ENCODE measurements around the gene CNOT6L. TPM values are rescaled to one million over a fixed set of nuclear protein-coding genes. Genes with fewer than 3 reads are reported as not detected.

CNOT6L gene
- total and polyA plus RNA-seq, 2 of the 13 experiments (the other 11 are each of a cell fraction or from before 2014, with no cell fraction given) = 7.9 to 13.5 TPM

- H3K79me2 ChIP-seq (ENCODE audit: insufficient read depth, low read length) = peaks cover 89% of the 10 kb centered on the region
- TF ChIP-seq ZNF460 (CRISPR knock-in tag; IDR thresholded peaks at IDR 0.05; ENCODE audit: borderline replicate concordance) (no peak), KLF11 (CRISPR knock-in tag; IDR thresholded peaks at IDR 0.05) (no peak), EEA1 (CRISPR knock-in tag; IDR thresholded peaks at IDR 0.05; ENCODE audit: borderline replicate concordance) (no peak), NRL (CRISPR knock-in tag; IDR thresholded peaks at IDR 0.05; ENCODE audit: borderline replicate concordance) (no peak), ZNF431 (CRISPR knock-in tag; IDR thresholded peaks at IDR 0.05; ENCODE audit: borderline replicate concordance, low read depth) (no peak), PHF8 (CRISPR knock-in tag; IDR thresholded peaks at IDR 0.05) (no peak), ZXDC (CRISPR knock-in tag; IDR thresholded peaks at IDR 0.05) (no peak), ARID2 (CRISPR knock-in tag; IDR thresholded peaks at IDR 0.05; ENCODE audit: borderline replicate concordance) (no peak), ZFP41 (CRISPR knock-in tag; IDR thresholded peaks at IDR 0.05; ENCODE audit: borderline replicate concordance) (no peak), ZNF382 (CRISPR knock-in tag; IDR thresholded peaks at IDR 0.05; ENCODE audit: borderline replicate concordance) (no peak)
- no peak for FAIRE-seq
- BruUV-seq (replicated peaks) = no TSS peak
- no peak overlapping the region for H2AFZ ChIP-seq (ENCODE audit: low read length)
- ChIA-PET POLR2A (no interaction called here), CTCF (ENCODE audit: low intra/inter-chr PET ratio, low total read pairs) (no interaction called here)
- no peak for DNase-seq (ENCODE audit: low spot score)
- no peak overlapping the region for H3K27ac ChIP-seq (ENCODE audit: extremely low read length, insufficient read depth, low read length)
- no peak overlapping the region for H3K4me3 ChIP-seq (replicated peaks in 1 of 3; ENCODE audit: insufficient read depth in 1 of 3, low read depth in 2 of 3, low read length in 3 of 3)
- no peaks in the 10 kb centered on the region for H3K36me3 ChIP-seq (replicated peaks in 1 of 2; ENCODE audit: control insufficient read depth in 1 of 2, insufficient read depth in 2 of 2, low read length in 2 of 2)
- intact Hi-C loops (cut with micrococcal nuclease; ENCODE audit: unreplicated experiment) = no loop called here
- peaks cover 19% of the 10 kb centered on the region for H4K20me1 ChIP-seq (ENCODE audit: insufficient read depth, low read length)
- in situ Hi-C loops (cut with HindIII; ENCODE audit: extremely low pct_ligation_motif_present, low pct_unique_long_range_greater_than_20kb) = no loop called here
- ATAC-seq = no peak
- H3K4me1 ChIP-seq (ENCODE audit: insufficient read depth, low read length) = peaks cover 36% of the 10 kb centered on the region
- no peak overlapping the region for H3K9ac ChIP-seq (ENCODE audit: insufficient read depth, low read depth, low read length)
- WGBS (ENCODE audit: low lambda C conversion rate) = 92% methylated on average over 2 of the region's 2 CpGs
- no peak overlapping the region for H3K4me2 ChIP-seq (ENCODE audit: low read depth, low read length)
- no peaks in the 10 kb centered on the region for H3K27me3 ChIP-seq (ENCODE audit: control insufficient read depth in 1 of 2, insufficient read depth in 2 of 2, low read length in 2 of 2)
- H3K9me3 ChIP-seq (ENCODE audit: low read length) = no peaks in the 10 kb centered on the region
Measured at GRCh38 chr4:77800483-77801259, 18.5 kb downstream of the CNOT6L start.
